IMR-90 (cell line): ENCODE data around the gene SAMD15. TPM values are rescaled to one million over a fixed set of nuclear protein-coding genes. Genes with fewer than 3 reads are reported as not detected.

Experiments
- ATAC-seq: fragments of 200-7000 bp; cut with Tn5 transposase; 2 replicates; pipeline ENCODE4 v1.9.1; 2020; ENCODE audit warnings: low read depth, mild to moderate bottlenecking, moderate library complexity
- BruUV-seq: library from RNA; stranded (reverse); fragments of 400-500 nt; replicated peaks from 2 replicates; lab custom pipeline; 2021; lab: Mats Ljungman, UMichigan
- CTCF ChIA-PET: fragments of 300-600 bp; formaldehyde crosslinking; extraction: SDS; loops from one replicate; lab custom pipeline; 2021; ENCODE audit warnings: antibody characterized with exemption; lab: Yijun Ruan, JAX
- POLR2A ChIA-PET: fragments of 300-600 bp; sonication (Branson Sonifier 250); formaldehyde crosslinking; loops from one replicate; lab custom pipeline; 2022; ENCODE audit warnings: antibody characterized with exemption; ENCODE audit not compliant: unreplicated experiment; lab: Charles Lee
- DNase-seq: peaks from one replicate; pipeline ENCODE4 v3.0.0; 2013
- H2AFZ ChIP-seq: replicated peaks from 2 replicates; pipeline ENCODE3; 2013; ENCODE audit warnings: low read length, mild to moderate bottlenecking; ENCODE audit not compliant: poor library complexity
- H2AK5ac ChIP-seq: 2 replicates; pipeline ENCODE4 v1.6.1; 2013; ENCODE audit warnings: low read depth, low read length, inconsistent platforms
- H2AK9ac ChIP-seq: replicated peaks from 2 replicates; pipeline ENCODE3; 2013; ENCODE audit warnings: mild to moderate bottlenecking, low read depth, low read length, moderate library complexity; ENCODE audit not compliant: poor library complexity
- H2BK120ac ChIP-seq: 2 replicates; pipeline ENCODE4 v1.6.1; 2013; ENCODE audit warnings: low read depth, low read length, inconsistent platforms
- H2BK15ac ChIP-seq: 3 replicates; pipeline ENCODE4 v1.6.1; 2013; ENCODE audit warnings: low read depth, low read length, inconsistent platforms
- H2BK20ac ChIP-seq: 2 replicates; pipeline ENCODE4 v1.6.1; 2013; ENCODE audit warnings: low read depth, mild to moderate bottlenecking, inconsistent platforms, low read length, moderate library complexity
- H2BK5ac ChIP-seq: 2 replicates; pipeline ENCODE4 v1.6.1; 2013; ENCODE audit warnings: mild to moderate bottlenecking, low read depth, low read length, inconsistent platforms; ENCODE audit not compliant: poor library complexity, severe bottlenecking
- H3K14ac ChIP-seq: replicated peaks from 2 replicates; pipeline ENCODE4 v1.6.1; 2013; ENCODE audit warnings: low read depth, low read length, inconsistent platforms
- H3K18ac ChIP-seq: 2 replicates; pipeline ENCODE4 v1.6.1; 2013; ENCODE audit warnings: low read depth, low read length, control low read depth
- H3K23ac ChIP-seq: 2 replicates; pipeline ENCODE4 v1.6.1; 2013; ENCODE audit warnings: low read depth, low read length, inconsistent platforms
- H3K27ac ChIP-seq: 2 replicates; pipeline ENCODE4 v1.5.1; 2013; ENCODE audit warnings: mild to moderate bottlenecking, control low read depth, low read length; ENCODE audit not compliant: insufficient read depth
- H3K27me3 ChIP-seq: 2 replicates; pipeline ENCODE4 v1.6.1; 2013; ENCODE audit warnings: low read length; ENCODE audit not compliant: control insufficient read depth, insufficient read depth
- H3K36me3 ChIP-seq: 2 replicates; pipeline ENCODE4 v1.6.1; 2013; ENCODE audit warnings: low read length, mixed read lengths; ENCODE audit not compliant: control insufficient read depth, insufficient read depth
- H3K4ac ChIP-seq: 2 replicates; pipeline ENCODE4 v1.6.1; 2013; ENCODE audit warnings: low read depth, low read length, inconsistent platforms
- H3K4me1 ChIP-seq: 2 replicates; pipeline ENCODE4 v1.6.1; 2013; ENCODE audit warnings: low read length, mixed read lengths; ENCODE audit not compliant: control insufficient read depth, insufficient read depth
- H3K4me2 ChIP-seq: 2 replicates; pipeline ENCODE4 v1.6.1; 2013; ENCODE audit warnings: low read depth, mild to moderate bottlenecking, control low read depth, low read length, moderate library complexity
- H3K4me3 ChIP-seq: 2 replicates; pipeline ENCODE4 v1.5.1; 2013; ENCODE audit warnings: low read depth, mild to moderate bottlenecking, control low read depth, low read length, moderate library complexity; ENCODE audit not compliant: insufficient read depth
- H3K56ac ChIP-seq: 2 replicates; pipeline ENCODE4 v1.6.1; 2013; ENCODE audit warnings: low read length, inconsistent platforms; ENCODE audit not compliant: insufficient read depth; ENCODE audit errors: extremely low read depth
- H3K79me1 ChIP-seq, 2 experiments: 2 replicates each; pipeline ENCODE4 v1.6.1; 2013; ENCODE audit warnings: low read length in 2 of 2, inconsistent platforms in 1 of 2, low read depth in 1 of 2
- H3K9ac ChIP-seq: 2 replicates; pipeline ENCODE4 v1.6.1; 2013; ENCODE audit warnings: low read depth, low read length, control low read depth
- H3K9me1 ChIP-seq: 2 replicates; pipeline ENCODE4 v1.6.1; 2013; ENCODE audit warnings: low read length, inconsistent platforms; ENCODE audit not compliant: insufficient read depth
- H3K9me3 ChIP-seq: 2 replicates; pipeline ENCODE4 v1.6.1; 2013; ENCODE audit warnings: low read length; ENCODE audit not compliant: control insufficient read depth, insufficient read depth
- H4K20me1 ChIP-seq: 2 replicates; pipeline ENCODE4 v1.6.1; 2013; ENCODE audit warnings: low read length, inconsistent platforms; ENCODE audit not compliant: insufficient read depth
- H4K5ac ChIP-seq: 2 replicates; pipeline ENCODE4 v1.6.1; 2013; ENCODE audit warnings: mild to moderate bottlenecking, low read depth, low read length, control low read depth
- H4K8ac ChIP-seq, 2 experiments: 2 replicates each; pipeline ENCODE4 v1.6.1; 2013; ENCODE audit warnings: low read depth in 2 of 2, low read length in 2 of 2, control low read depth in 1 of 2, inconsistent platforms in 1 of 2
- H4K91ac ChIP-seq: 2 replicates; pipeline ENCODE4 v1.6.1; 2013; ENCODE audit warnings: low read depth, low read length, inconsistent platforms; ENCODE audit not compliant: insufficient read depth
- BHLHE40 ChIP-seq: fragments of 150-350 bp; IDR thresholded peaks from 2 replicates; pipeline ENCODE4 v1.6.1; 2016; ENCODE audit warnings: mild to moderate bottlenecking, low read depth, low read length
- CHD1 ChIP-seq: IDR thresholded peaks from 2 replicates; pipeline ENCODE4 v1.6.1; 2012; ENCODE audit warnings: low read depth, low read length, improper control_type of control experiment
- MAZ ChIP-seq: IDR thresholded peaks from 2 replicates; pipeline ENCODE4 v1.6.1; 2012; ENCODE audit warnings: low read depth, mild to moderate bottlenecking, low read length, improper control_type of control experiment, moderate library complexity, borderline replicate concordance
- RCOR1 ChIP-seq: IDR thresholded peaks from 2 replicates; pipeline ENCODE4 v1.6.1; 2012; ENCODE audit warnings: mild to moderate bottlenecking, low read length, improper control_type of control experiment; ENCODE audit not compliant: insufficient replicate concordance
- WGBS, 2 experiments: methylation state at CpG; one replicate each; pipeline versions ENCODE4 v1.1.5 to v1.1.7; 2013; ENCODE audit warnings: missing lambda C conversion rate in 2 of 2; ENCODE audit not compliant: insufficient read length in 1 of 2; ENCODE audit errors: extremely low coverage in 2 of 2; 5-methylcytosine and 5-hydroxymethylcytosine counted together
- dilution Hi-C: fragments of 300-500 bp; cut with HindIII; formaldehyde crosslinking; loops from one replicate; pipeline ENCODE4 v1.14.3; 2018; ENCODE audit warnings: low sequenced_read_pairs; ENCODE audit not compliant: unreplicated experiment
- in situ Hi-C: fragments of 300-500 bp; cut with MboI; formaldehyde crosslinking; loops from 3 replicates; pipeline ENCODE4 v1.14.3; 2019; ENCODE audit warnings: low sequenced_read_pairs, inconsistent platforms, mixed read lengths
- intact Hi-C: fragments of 100-400 bp; cut with micrococcal nuclease; formaldehyde crosslinking; loops from 2 replicates; pipeline ENCODE4 v1.10.0; 2022
- polyA plus RNA-seq, 3 experiments: library from polyadenylated mRNA; depleted of rRNA; stranded (reverse); fragments of >200 nt; gene quantifications; 2 replicates each; pipeline ENCODE4 v1.2.3, GENCODE V29; 2012; ENCODE audit warnings: low replicate concordance in 1 of 3
- total RNA-seq: library from RNA; depleted of rRNA; stranded (reverse); fragments of >200 nt; gene quantifications from 2 replicates; pipeline ENCODE4 v1.2.3, GENCODE V29; 2012

SAMD15 gene
- total and polyA plus RNA-seq, 2 of the 4 experiments (the other 2 are of a cell fraction), result 0.68 to 1.3 TPM

- H2BK15ac ChIP-seq, result no peak overlapping the region
- H3K36me3 ChIP-seq, result no peaks in the 10 kb centered on the region
- H3K79me1 ChIP-seq, result peaks cover 7 to 13% of the 10 kb centered on the region in 2 experiments; a peak in 3 of 4 replicates
- H3K27me3 ChIP-seq, result peaks cover 7% of the 10 kb centered on the region
- intact Hi-C loops, result loop anchor here (1.0 to 2.0 kb wide), 2 partner anchors 57 to 80 kb away; partner anchors contain the start of genes GSTZ1, POMT2 and VIPAS39
- CTCF ChIA-PET, result interaction anchor here (0.7 kb wide), 1 partner anchor 607 kb away, joined by 3 read pairs; no protein-coding TSS in a partner anchor
- no peaks in the 10 kb centered on the region for H3K9me3 ChIP-seq
- no peak overlapping the region for H3K18ac ChIP-seq
- peak overlapping the region; percentile 77 to 83; a peak in 3 of 4 replicates for H4K8ac ChIP-seq
- no peak overlapping the region for H2BK120ac ChIP-seq
- dilution Hi-C loops, result no loop called here
- no peak overlapping the region; the same call in 1 of the 2 replicates for H3K27ac ChIP-seq
- H3K9ac ChIP-seq, result peak overlapping the region; percentile 31
- no peaks in the 10 kb centered on the region for H4K20me1 ChIP-seq
- DNase-seq, result no peak
- in situ Hi-C loops, result no loop called here
- POLR2A ChIA-PET, result interaction anchor here (0.6 to 0.7 kb wide), 2 partner anchors 20 to 604 kb away, joined by 3 to 9 read pairs; no protein-coding TSS in a partner anchor
- H2BK20ac ChIP-seq, result no peak overlapping the region
- peak overlapping the region; percentile 86 for H3K4me3 ChIP-seq
- peak overlapping the region; percentile 70 for H3K4me2 ChIP-seq
- H3K56ac ChIP-seq, result no peak overlapping the region
- no peak overlapping the region for H3K4ac ChIP-seq
- H2AK9ac ChIP-seq, result no peak overlapping the region
- no peak overlapping the region for H3K14ac ChIP-seq
- TF ChIP-seq MAZ (no peak), RCOR1 (no peak), CHD1 (no peak), BHLHE40 (no peak)
- H3K9me1 ChIP-seq, result peaks cover 3% of the 10 kb centered on the region
- H3K4me1 ChIP-seq, result no peaks in the 10 kb centered on the region
- no peak overlapping the region for H2BK5ac ChIP-seq
- H4K91ac ChIP-seq, result no peak overlapping the region
- peak; percentile 9 for ATAC-seq
- 2% methylated on average over 6 of the region's 10 CpGs; no CpG with 5 or more reads in 1 of the 2 experiments for WGBS, 2 experiments
- no peak overlapping the region for H2AK5ac ChIP-seq
- peak overlapping the region; percentile 96 for H2AFZ ChIP-seq
- no peak overlapping the region for H3K23ac ChIP-seq
- BruUV-seq, result no TSS peak
- H4K5ac ChIP-seq, result no peak overlapping the region; the same call in 1 of the 2 replicates
Measured at GRCh38 chr14:77377502-77377844, 294 bp downstream of the SAMD15 start.
